Small intestine (tissue), 7 donors: ENCODE results near the gene TAX1BP1. TPM values are rescaled to one million over a fixed set of nuclear protein-coding genes. Genes with fewer than 3 reads are reported as not detected.

Source experiments
- DNase-seq, 2 donors: peaks; one replicate each; pipeline versions ENCODE4 v3.0.0 to v3.0.0-alpha.2; 2013
- FAIRE-seq: peaks from 2 replicates; lab custom pipeline; 2012; peaks lifted over from hg19 to GRCh38; lab: Jason Lieb, UNC
- H3K27ac ChIP-seq, 3 donors: one replicate each; pipeline ENCODE4 v1.5.1; 2013; ENCODE audit warnings: low read length in 2 of 3, mild to moderate bottlenecking in 2 of 3, control low read depth in 1 of 3, inconsistent platforms in 1 of 3, low read depth in 1 of 3, moderate library complexity in 1 of 3
- H3K27me3 ChIP-seq, 3 donors: one replicate each; pipeline ENCODE4 v1.6.1; 2013; ENCODE audit warnings: low read length in 3 of 3, inconsistent platforms in 1 of 3; ENCODE audit not compliant: control insufficient read depth in 3 of 3, insufficient read depth in 3 of 3
- H3K36me3 ChIP-seq, 3 donors: one replicate each; pipeline ENCODE4 v1.6.1; 2013; ENCODE audit warnings: low read length in 3 of 3, inconsistent platforms in 1 of 3, low read depth in 1 of 3, mild to moderate bottlenecking in 1 of 3, moderate library complexity in 1 of 3; ENCODE audit not compliant: control insufficient read depth in 3 of 3, insufficient read depth in 2 of 3
- H3K4me1 ChIP-seq, 3 donors: one replicate each; pipeline ENCODE4 v1.6.1; 2013; ENCODE audit warnings: low read length in 2 of 3, inconsistent platforms in 1 of 3, low read depth in 1 of 3, mild to moderate bottlenecking in 1 of 3, moderate library complexity in 1 of 3; ENCODE audit not compliant: control insufficient read depth in 3 of 3, insufficient read depth in 2 of 3
- H3K4me3 ChIP-seq, 3 donors: one replicate each; pipeline ENCODE4 v1.5.1; 2013; ENCODE audit warnings: low read length in 3 of 3, control low read depth in 1 of 3, inconsistent platforms in 1 of 3, low read depth in 1 of 3, mild to moderate bottlenecking in 1 of 3, moderate library complexity in 1 of 3
- H3K9me3 ChIP-seq, 2 donors: one replicate each; pipeline ENCODE4 v1.6.1; 2013; ENCODE audit warnings: low read depth in 1 of 2, low read length in 1 of 2; ENCODE audit not compliant: control insufficient read depth in 2 of 2, insufficient read depth in 1 of 2
- WGBS, 3 donors: extraction: QIAGEN DNeasy Blood & Tissue Kit; methylation state at CpG; one replicate each; pipeline ENCODE4 v1.1.7; 2013; 5-methylcytosine and 5-hydroxymethylcytosine counted together
- polyA plus RNA-seq, 4 donors: library from polyadenylated mRNA; stranded (reverse) in 3 of 4; unstranded in 1 of 4; fragments of 200-250 nt in 3 of 4; fragments of 120-200 nt in 1 of 4; gene quantifications; one replicate each; pipeline versions ENCODE4 v1.2.1 to v1.2.3, GENCODE V29; 2013
- donor health status: healthy with polysubstance abuse.
- donor health status: control.
- donor health status: control.
- donor health status: Bipolar disorder and iron deficiency.
- donor health status: healthy.

The TAX1BP1 gene
- polyA plus RNA-seq, 4 donors, result 60.8 to 96.6 (median 81.3) TPM

GRCh38 chr7:27871866-27872265, 131.9 kb downstream of the TAX1BP1 start:
- no peak overlapping the region for H3K27ac ChIP-seq
- no peaks in the 10 kb centered on the region for H3K27me3 ChIP-seq
- H3K4me3 ChIP-seq, result no peak overlapping the region
- no peaks in the 10 kb centered on the region for H3K9me3 ChIP-seq
- FAIRE-seq, result no peak
- peaks cover 0 to 8% (median 2%) of the 10 kb centered on the region in 3 donors for H3K4me1 ChIP-seq
- no peak for DNase-seq
- WGBS, 3 donors, result 71 to 88% (median 75%) methylated on average over 6 of the region's 6 CpGs
- H3K36me3 ChIP-seq, result no peaks in the 10 kb centered on the region

- Histone ChIP-seq H3K4me1 (peaks cover 0 to 8% (median 2%) of the 10 kb centered on the region in 3 donors), H3K27ac (no peak overlapping the region), H3K9me3 (no peaks in the 10 kb centered on the region), H3K4me3 (no peak overlapping the region), H3K27me3 (no peaks in the 10 kb centered on the region), H3K36me3 (no peaks in the 10 kb centered on the region)
- WGBS, 3 donors, result 66 to 67% (median 67%) methylated on average over 17 of the region's 17 CpGs
- no peak for FAIRE-seq
- DNase-seq, result no peak
Observed at GRCh38 chr7:27872356-27873275, 132.7 kb downstream of the TAX1BP1 start.

GRCh38 chr7:27873981-27874957, 134.3 kb downstream of the TAX1BP1 start:
- no peaks in the 10 kb centered on the region for H3K27me3 ChIP-seq
- FAIRE-seq (no peak), DNase-seq (peak in 1 of 2 donors; percentile 83)
- no peaks in the 10 kb centered on the region for H3K9me3 ChIP-seq
- WGBS, 3 donors, result 41 to 59% (median 43%) methylated on average over 13 of the region's 13 CpGs
- H3K36me3 ChIP-seq, result no peaks in the 10 kb centered on the region
- H3K27ac ChIP-seq, result no peak overlapping the region
- H3K4me3 ChIP-seq, result no peak overlapping the region
- H3K4me1 ChIP-seq, result peaks cover 0 to 8% (median 2%) of the 10 kb centered on the region in 3 donors

GRCh38 chr7:27875061-27875460, 135.1 kb downstream of the TAX1BP1 start:
- H3K27me3 ChIP-seq, result no peaks in the 10 kb centered on the region
- DNase-seq (no peak), FAIRE-seq (no peak)
- no peak overlapping the region for H3K4me3 ChIP-seq
- no peak overlapping the region for H3K27ac ChIP-seq
- H3K36me3 ChIP-seq, result no peaks in the 10 kb centered on the region
- WGBS, 3 donors, result 96 to 97% (median 96%) methylated on average over 9 of the region's 9 CpGs
- peaks cover 0 to 8% (median 2%) of the 10 kb centered on the region in 3 donors for H3K4me1 ChIP-seq
- no peaks in the 10 kb centered on the region for H3K9me3 ChIP-seq

GRCh38 chr7:27875832-27876231, 135.9 kb downstream of the TAX1BP1 start:
- Histone ChIP-seq H3K4me3 (no peak overlapping the region), H3K9me3 (no peaks in the 10 kb centered on the region), H3K27ac (no peak overlapping the region), H3K4me1 (peaks cover 0 to 8% (median 2%) of the 10 kb centered on the region in 3 donors), H3K27me3 (no peaks in the 10 kb centered on the region), H3K36me3 (no peaks in the 10 kb centered on the region)
- FAIRE-seq, result no peak
- 97 to 100% (median 100%) methylated on average over 2 of the region's 2 CpGs for WGBS, 3 donors
- DNase-seq, result no peak

GRCh38 chr7:27876756-27877155, 136.8 kb downstream of the TAX1BP1 start:
- Histone ChIP-seq H3K9me3 (no peaks in the 10 kb centered on the region), H3K27ac (no peak overlapping the region), H3K4me3 (no peak overlapping the region), H3K4me1 (peaks cover 0 to 8% (median 2%) of the 10 kb centered on the region in 3 donors), H3K27me3 (no peaks in the 10 kb centered on the region), H3K36me3 (no peaks in the 10 kb centered on the region)
- DNase-seq (no peak), FAIRE-seq (no peak)
- 83 to 94% (median 89%) methylated on average over 8 of the region's 8 CpGs for WGBS, 3 donors
